HG03342 (cell line): ENCODE data around the gene TBC1D22A.

Source experiments
- ATAC-seq: cut with Tn5 transposase; IDR thresholded peaks from one replicate; pipeline ENCODE4 v1.9.1; 2021; ENCODE audit warnings: mild to moderate bottlenecking, moderate library complexity; ENCODE audit not compliant: unreplicated experiment

The TBC1D22A gene

GRCh38 chr22:46793497-46793896, 31.0 kb downstream of the TBC1D22A start:
- ATAC-seq: no peak

GRCh38 chr22:46794067-46794466, 31.6 kb downstream of the TBC1D22A start:
- no peak for ATAC-seq

- ATAC-seq: no peak
Measured at GRCh38 chr22:46794491-46794890, 32.0 kb downstream of the TBC1D22A start.

GRCh38 chr22:46795140-46795539, 32.7 kb downstream of the TBC1D22A start:
- no peak for ATAC-seq

- ATAC-seq: no peak
Measured at GRCh38 chr22:46795845-46796565, 33.6 kb downstream of the TBC1D22A start.

- ATAC-seq: no peak
Measured at GRCh38 chr22:46796566-46797195, 34.2 kb downstream of the TBC1D22A start.

GRCh38 chr22:46797355-46797754, 34.9 kb downstream of the TBC1D22A start:
- no peak for ATAC-seq

DNA sequence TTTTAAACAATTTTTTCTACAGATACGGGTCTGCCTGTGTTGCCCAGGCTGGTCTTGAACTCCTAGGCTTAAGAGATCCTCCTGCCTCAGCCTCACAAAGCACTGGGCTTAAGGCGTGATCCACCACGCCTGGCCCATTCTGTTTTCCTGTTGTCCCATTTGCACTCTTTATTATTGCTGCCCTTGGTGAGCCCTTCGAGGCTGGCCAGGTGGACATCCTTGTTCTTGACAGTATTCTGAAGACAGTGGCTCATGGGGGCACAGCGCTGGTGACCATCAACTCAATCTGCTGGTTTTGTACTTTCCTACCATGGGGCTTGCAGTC, 35.6 kb downstream of the TBC1D22A start:
- no peak for ATAC-seq

DNA sequence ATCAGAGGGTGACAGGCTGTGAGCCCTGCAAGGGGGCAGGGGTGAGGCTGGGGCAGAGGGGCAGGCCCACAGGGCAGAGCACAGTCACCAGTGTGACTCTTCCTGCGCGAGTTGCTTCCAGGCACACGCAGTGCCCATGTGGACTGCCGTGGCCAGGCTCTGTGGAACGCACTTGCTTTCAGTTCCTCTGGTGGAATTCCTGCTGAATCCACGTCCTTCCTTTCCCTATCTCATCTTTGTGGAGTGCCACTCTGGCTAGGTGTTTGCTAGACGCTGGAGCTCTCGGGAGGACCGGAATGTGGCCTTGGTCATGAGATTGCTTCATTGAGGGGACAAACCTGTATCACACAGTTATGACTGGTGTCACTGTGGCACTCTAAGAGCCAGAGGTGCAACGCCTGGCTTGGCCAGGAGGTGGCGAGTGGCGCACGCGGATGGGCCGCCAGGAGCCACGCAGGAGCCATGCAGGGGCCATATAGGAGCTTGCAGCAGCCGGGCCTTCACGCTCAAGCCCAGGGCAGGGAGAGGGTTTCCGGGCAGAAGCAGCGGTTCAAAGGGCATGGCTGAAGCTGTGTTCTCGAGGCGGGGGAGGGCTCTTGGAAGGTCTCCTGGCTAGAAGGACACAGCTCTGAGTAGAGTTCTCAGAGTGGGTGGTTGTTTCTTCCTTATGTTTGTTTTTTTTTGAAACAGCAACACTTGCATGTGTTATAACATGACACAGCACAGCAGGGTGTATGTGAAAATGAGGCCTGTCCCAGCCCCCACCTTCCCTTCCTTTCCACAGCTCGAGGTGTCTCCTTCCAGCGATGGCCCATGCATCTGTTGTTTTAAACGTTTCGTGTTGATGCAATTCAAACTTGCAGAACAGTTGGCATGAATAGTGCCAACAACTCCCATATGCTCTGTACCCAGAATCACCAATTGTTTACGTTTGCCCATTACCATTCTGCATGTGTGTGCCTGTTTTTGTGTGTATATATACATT, 36.2 kb downstream of the TBC1D22A start:
- ATAC-seq: no peak

- ATAC-seq: no peak
Measured at GRCh38 chr22:46799626-46800025, 37.2 kb downstream of the TBC1D22A start.

GRCh38 chr22:46800102-46800857, 37.8 kb downstream of the TBC1D22A start:
- no peak for ATAC-seq

GRCh38 chr22:46801331-46801811, 38.9 kb downstream of the TBC1D22A start:
- no peak for ATAC-seq

GRCh38 chr22:46801826-46802607, 39.6 kb downstream of the TBC1D22A start:
- no peak for ATAC-seq

DNA sequence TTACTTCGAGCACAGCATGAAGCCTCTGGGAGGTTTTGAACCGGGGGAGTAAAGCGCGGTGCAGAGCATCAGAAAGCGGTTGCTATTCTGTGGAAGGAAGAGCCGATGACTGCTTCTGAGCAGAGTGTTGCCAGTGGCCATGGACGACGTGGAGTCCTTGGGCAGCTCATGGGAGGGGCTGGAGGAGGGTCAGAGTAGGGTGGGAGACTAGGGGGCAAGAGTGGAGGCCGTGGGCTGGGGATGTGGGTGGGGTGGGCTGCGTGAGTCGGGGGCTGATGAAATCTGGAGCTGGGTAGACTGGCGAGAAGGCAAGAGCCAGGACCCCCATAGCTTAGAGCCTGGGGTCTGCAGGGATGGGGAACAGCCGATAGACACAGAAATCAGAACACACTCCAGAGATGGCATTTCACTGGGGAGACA, 40.2 kb downstream of the TBC1D22A start:
- no peak for ATAC-seq

DNA sequence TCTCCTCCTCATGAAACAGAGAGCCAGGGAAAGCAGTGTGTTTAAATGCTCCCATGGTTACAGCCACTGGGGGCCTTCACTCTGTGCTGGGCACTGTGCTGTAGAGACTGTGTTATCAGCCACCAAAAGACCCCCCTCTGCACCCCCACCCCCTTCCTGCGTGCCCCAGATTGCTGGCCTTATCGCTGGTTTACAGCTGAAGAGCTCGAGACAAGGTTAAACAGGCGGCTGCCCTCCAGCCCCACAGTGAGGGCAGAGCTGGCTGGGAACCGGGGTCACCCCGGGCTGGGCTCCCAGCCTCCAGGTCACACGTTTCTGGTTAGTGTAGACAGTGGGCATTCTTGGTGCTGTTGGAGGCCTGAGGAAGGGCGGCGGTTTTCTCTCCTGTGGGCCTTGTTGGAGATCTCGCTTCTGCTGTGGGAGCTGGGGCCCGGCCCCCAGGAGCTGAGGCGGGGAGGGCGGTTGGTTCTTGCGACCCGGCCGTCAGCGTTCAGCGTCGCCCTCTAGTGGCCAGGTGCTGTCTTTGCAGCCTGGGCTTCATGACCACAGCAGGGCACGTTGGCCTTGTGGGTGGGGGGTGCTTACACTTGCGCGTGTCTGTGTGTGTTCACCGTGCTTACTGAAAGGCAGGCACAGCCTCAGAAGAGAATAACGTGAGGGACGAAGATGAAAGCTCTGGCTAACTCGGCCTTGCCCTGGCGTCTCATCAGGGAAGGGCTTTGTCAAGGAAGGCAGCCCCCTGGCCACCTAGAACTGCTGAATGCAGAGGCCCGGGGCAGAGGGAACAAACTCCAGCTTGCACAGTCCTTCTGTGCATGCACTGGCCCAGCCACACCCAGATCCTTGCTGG, 40.8 kb downstream of the TBC1D22A start:
- no peak for ATAC-seq

- no peak for ATAC-seq
Measured at GRCh38 chr22:46803936-46804335, 41.5 kb downstream of the TBC1D22A start.

- no peak for ATAC-seq
Measured at GRCh38 chr22:46806794-46807193, 44.3 kb downstream of the TBC1D22A start.

DNA sequence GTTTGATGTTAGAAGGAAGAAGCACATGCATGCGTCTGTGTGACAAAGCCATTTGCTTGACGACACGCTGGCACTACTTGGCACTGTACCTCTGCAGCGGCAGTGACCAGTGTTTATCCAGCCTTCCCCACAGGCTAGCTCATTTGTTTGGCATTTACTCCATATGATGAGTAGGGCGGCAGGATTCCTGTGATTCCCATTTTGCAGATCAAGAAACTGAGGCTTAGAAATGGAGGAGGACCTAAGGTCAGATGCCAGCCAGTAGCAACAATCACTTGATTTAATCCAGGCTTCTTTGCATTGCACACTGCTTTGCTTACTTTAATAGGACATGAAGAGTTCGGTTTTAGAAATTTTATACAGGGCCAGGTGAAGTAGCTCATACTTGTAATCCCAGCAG, 45.0 kb downstream of the TBC1D22A start:
- no peak for ATAC-seq
